Measurements from ENCODE around the gene ASTN2.

- TF ChIP-seq, protein P1, sequence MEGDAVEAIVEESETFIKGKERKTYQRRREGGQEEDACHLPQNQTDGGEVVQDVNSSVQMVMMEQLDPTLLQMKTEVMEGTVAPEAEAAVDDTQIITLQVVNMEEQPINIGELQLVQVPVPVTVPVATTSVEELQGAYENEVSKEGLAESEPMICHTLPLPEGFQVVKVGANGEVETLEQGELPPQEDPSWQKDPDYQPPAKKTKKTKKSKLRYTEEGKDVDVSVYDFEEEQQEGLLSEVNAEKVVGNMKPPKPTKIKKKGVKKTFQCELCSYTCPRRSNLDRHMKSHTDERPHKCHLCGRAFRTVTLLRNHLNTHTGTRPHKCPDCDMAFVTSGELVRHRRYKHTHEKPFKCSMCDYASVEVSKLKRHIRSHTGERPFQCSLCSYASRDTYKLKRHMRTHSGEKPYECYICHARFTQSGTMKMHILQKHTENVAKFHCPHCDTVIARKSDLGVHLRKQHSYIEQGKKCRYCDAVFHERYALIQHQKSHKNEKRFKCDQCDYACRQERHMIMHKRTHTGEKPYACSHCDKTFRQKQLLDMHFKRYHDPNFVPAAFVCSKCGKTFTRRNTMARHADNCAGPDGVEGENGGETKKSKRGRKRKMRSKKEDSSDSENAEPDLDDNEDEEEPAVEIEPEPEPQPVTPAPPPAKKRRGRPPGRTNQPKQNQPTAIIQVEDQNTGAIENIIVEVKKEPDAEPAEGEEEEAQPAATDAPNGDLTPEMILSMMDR (IDR thresholded peaks at IDR 0.05; ENCODE audit: poor library complexity, severe bottlenecking): no peak
- TF ChIP-seq POLR2AphosphoS5 (IDR thresholded peaks at IDR 0.05): no peak
Observed at GRCh38 chr9:116859763-116860162, 555.1 kb downstream of the ASTN2 start.
